ENCODE measurements around the gene PIGBOS1. TPM values are rescaled to one million over a fixed set of nuclear protein-coding genes. Genes with fewer than 3 reads are reported as not detected.
A peak's percentile ranks its signal among the peaks of the same experiment; 100 is the strongest.
"Not testable (repeated sequence)": the region's sequence is repeated elsewhere in the genome, so short reads cannot be mapped to it uniquely, and the experiment has no call there.

Gene PIGBOS1
- total RNA-seq, 4 donors from 2014 or later = 4.1 to 17.8 (median 8.9) TPM

GRCh38 chr15:55288006-55288717, 30.8 kb downstream of the PIGBOS1 start:
- no peak for DNase-seq (ENCODE audit: low spot score in 2 of 2)
- H3K4me1 ChIP-seq = peaks cover 18% of the 10 kb centered on the region
- H3K27me3 ChIP-seq = no peaks in the 10 kb centered on the region
- no peaks in the 10 kb centered on the region for H3K9me3 ChIP-seq
- H3K27ac ChIP-seq = no peak overlapping the region
- TF ChIP-seq POLR2A (IDR thresholded peaks at IDR 0.05) (no peak), POLR2AphosphoS5 (IDR thresholded peaks at IDR 0.05) (no peak), CTCF (IDR thresholded peaks at IDR 0.05) (no peak), EP300 (IDR thresholded peaks at IDR 0.05) (no peak)
- no peaks in the 10 kb centered on the region for H3K36me3 ChIP-seq
- H3K4me3 ChIP-seq = peak overlapping the region; percentile 77
- WGBS = 86% methylated on average over 8 of the region's 8 CpGs

GRCh38 chr15:55286442-55287189, 32.3 kb downstream of the PIGBOS1 start:
- not testable (repeated sequence) for H3K36me3 ChIP-seq; H3K27ac ChIP-seq; H3K4me3 ChIP-seq; DNase-seq (ENCODE audit: low spot score in 2 of 2); H3K27me3 ChIP-seq; H3K9me3 ChIP-seq
- 98% methylated on average over 10 of the region's 10 CpGs for WGBS
- H3K4me1 ChIP-seq = peaks cover 25% of the 10 kb centered on the region

- Histone ChIP-seq H3K27ac (no peak overlapping the region), H3K4me1 (peaks cover 22% of the 10 kb centered on the region), H3K36me3 (no peaks in the 10 kb centered on the region), H3K4me3 (no peak overlapping the region), H3K27me3 (no peaks in the 10 kb centered on the region), H3K9me3 (no peaks in the 10 kb centered on the region)
- WGBS = 81% methylated on average over 1 of the region's 1 CpG
- TF ChIP-seq POLR2A (IDR thresholded peaks at IDR 0.05) (no peak), CTCF (IDR thresholded peaks at IDR 0.05) (no peak), POLR2AphosphoS5 (IDR thresholded peaks at IDR 0.05) (no peak), EP300 (IDR thresholded peaks at IDR 0.05) (no peak)
- DNase-seq (ENCODE audit: low spot score in 2 of 2) = no peak
Observed at GRCh38 chr15:55284426-55284825, 34.5 kb downstream of the PIGBOS1 start.

- no peak overlapping the region for H3K4me3 ChIP-seq
- TF ChIP-seq POLR2AphosphoS5 (IDR thresholded peaks at IDR 0.05) (no peak), POLR2A (IDR thresholded peaks at IDR 0.05) (no peak), CTCF (IDR thresholded peaks at IDR 0.05) (no peak), EP300 (IDR thresholded peaks at IDR 0.05) (no peak)
- no peak for DNase-seq (ENCODE audit: low spot score in 2 of 2)
- WGBS = 85% methylated on average over 6 of the region's 6 CpGs
- H3K4me1 ChIP-seq = peaks cover 15% of the 10 kb centered on the region
- no peaks in the 10 kb centered on the region for H3K36me3 ChIP-seq
- H3K27me3 ChIP-seq = no peaks in the 10 kb centered on the region
- H3K9me3 ChIP-seq = no peaks in the 10 kb centered on the region
- no peak overlapping the region for H3K27ac ChIP-seq
Observed at GRCh38 chr15:55283379-55284147, 35.4 kb downstream of the PIGBOS1 start.

GRCh38 chr15:55282284-55282833, 36.6 kb downstream of the PIGBOS1 start:
- no peak for DNase-seq (ENCODE audit: low spot score in 2 of 2)
- Histone ChIP-seq H3K9me3 (no peaks in the 10 kb centered on the region), H3K4me3 (no peak overlapping the region), H3K27ac (no peak overlapping the region), H3K36me3 (no peaks in the 10 kb centered on the region), H3K27me3 (no peaks in the 10 kb centered on the region), H3K4me1 (peaks cover 10% of the 10 kb centered on the region)
- WGBS = 62% methylated on average over 5 of the region's 5 CpGs
- TF ChIP-seq CTCF (IDR thresholded peaks at IDR 0.05) (no peak), EP300 (IDR thresholded peaks at IDR 0.05) (no peak), POLR2AphosphoS5 (IDR thresholded peaks at IDR 0.05) (no peak), POLR2A (IDR thresholded peaks at IDR 0.05) (no peak)
